WI38 (cell line): Measurements from ENCODE around the gene LSM14A.

Source experiments
- H3K4me3 ChIP-seq: 2 replicates; pipeline ENCODE4 v1.5.1; 2011; ENCODE audit warnings: low read depth, mild to moderate bottlenecking, control low read depth, low read length
- CTCF ChIP-seq: IDR thresholded peaks from 2 replicates; pipeline ENCODE4 v1.5.1; 2012; ENCODE audit warnings: low read depth, mild to moderate bottlenecking, control low read depth, low read length

Gene LSM14A

GRCh38 chr19:34187011-34187410 is 14.7 kb downstream of the LSM14A start:
- no peak for TF ChIP-seq CTCF
- H3K4me3 ChIP-seq, result no peak overlapping the region

GRCh38 chr19:34188408-34188807 is 16.1 kb downstream of the LSM14A start:
- no peak for TF ChIP-seq CTCF
- no peak overlapping the region for H3K4me3 ChIP-seq

GRCh38 chr19:34189199-34189916 is 17.1 kb downstream of the LSM14A start:
- no peak overlapping the region for H3K4me3 ChIP-seq
- no peak for TF ChIP-seq CTCF

GRCh38 chr19:34189917-34190425 is 17.7 kb downstream of the LSM14A start:
- H3K4me3 ChIP-seq, result no peak overlapping the region
- TF ChIP-seq CTCF, result no peak

GRCh38 chr19:34191355-34191962 is 19.2 kb downstream of the LSM14A start:
- TF ChIP-seq CTCF, result no peak
- H3K4me3 ChIP-seq, result no peak overlapping the region

- H3K4me3 ChIP-seq, result no peak overlapping the region
These were observed 21.1 kb downstream of the LSM14A start for GRCh38 chr19:34193439-34193838.

More at GRCh38 chr19:34193439-34193838, 21.1 kb downstream of the LSM14A start:
- no peak for TF ChIP-seq CTCF
